ENCODE results near the gene FAM20C.

FAM20C gene

DNA sequence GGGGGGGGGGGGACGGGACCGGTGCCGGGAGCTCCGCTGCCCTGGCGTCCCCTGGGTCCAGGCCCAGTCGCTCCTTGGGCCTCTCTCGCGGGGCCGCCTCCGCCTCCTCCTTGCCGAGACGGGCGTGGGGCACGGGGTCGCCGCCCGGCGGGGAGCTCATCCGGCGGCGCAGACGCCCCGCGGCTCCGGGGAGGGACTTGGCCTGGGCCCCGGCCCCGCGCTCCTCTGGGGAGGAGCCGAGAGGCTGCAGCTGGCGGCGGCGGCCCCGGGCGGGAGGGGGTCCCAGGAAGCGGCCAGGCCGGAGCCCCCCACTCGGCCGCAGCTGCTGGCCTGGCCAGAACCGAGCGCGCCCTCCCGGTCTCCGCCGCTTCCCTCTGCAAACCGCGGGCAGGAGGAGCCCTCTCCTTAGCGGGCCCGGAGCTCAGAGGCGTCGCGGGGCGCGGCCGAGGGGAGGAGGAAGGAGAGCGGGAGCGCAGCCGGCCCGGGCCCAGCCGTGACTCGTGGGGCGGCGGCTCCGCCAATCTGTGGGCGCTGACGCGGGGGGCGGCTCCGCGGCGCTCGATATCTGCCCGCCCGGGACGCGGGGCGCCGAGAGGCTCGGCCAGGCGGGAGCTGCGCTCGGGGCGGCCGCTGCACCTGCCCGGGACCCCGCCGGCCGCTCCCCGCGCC is at the start of gene FAM20C:
FAM20C (plus strand) TSS at position 591 of the 669 bp plus-strand sequence. CDS start 629 bp downstream, outside the sequence.
- DNase-seq = peak; percentile 83

DNA sequence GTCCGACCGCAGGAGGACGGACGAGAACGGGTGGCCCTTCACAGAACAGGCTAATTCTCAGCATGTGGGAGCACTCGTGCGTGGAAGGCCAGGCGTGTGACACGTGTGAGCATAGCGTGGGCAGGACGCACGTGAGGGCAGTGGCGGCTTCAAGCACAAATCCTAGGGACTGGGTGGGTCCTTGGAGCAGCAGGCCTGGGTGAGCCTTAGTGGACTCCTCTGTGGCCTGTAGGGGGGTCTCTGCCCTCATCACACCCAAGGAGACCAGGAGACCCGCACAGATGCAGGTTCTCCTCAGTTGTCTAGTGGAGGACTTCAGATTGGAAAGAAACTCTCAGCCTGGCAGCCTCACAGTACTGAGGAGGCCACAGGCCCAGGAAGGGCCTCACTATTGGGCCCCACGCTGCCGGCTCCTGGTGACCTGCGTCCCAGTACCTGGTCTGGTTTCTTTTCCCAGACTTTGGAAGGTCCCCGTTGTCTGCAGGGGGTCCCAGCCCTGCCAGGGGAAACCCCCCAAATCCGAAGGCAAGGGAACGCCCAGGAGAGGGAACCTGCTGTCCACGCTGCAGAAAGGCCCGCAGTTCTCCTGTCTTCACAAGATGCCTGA is 49.1 kb upstream of the FAM20C start:
- DNase-seq = no peak

DNA sequence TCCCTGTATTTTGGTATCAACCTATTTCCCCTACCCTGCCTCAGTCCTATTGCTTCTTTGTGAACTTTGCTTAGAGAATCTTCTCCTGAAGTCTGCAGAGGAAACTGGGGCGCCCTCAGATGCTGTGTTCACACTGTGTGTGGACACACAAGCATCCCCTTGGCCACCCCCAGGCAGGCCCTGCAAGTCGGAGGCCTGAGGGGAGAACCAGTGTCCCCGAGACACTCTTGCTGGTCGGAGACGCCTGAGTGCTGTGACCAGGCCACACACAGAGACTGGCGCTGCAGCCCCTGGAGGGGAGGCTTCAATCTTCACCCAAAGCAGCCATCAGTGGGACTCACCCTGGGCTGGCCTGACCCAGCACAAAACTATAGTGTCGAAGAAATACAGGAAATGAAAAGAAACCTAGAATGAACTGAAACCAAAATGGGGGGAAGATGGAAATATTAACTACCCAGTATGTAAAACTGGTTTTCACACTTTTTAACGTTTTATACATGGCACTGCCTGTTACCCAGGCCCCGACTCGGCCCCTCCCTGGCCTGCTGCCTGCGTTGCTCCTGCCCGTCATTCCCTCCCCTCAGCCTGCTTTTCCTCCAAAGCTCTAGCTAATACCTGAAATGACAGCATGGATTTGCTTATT is 48.4 kb upstream of the FAM20C start:
- no peak for DNase-seq

DNA sequence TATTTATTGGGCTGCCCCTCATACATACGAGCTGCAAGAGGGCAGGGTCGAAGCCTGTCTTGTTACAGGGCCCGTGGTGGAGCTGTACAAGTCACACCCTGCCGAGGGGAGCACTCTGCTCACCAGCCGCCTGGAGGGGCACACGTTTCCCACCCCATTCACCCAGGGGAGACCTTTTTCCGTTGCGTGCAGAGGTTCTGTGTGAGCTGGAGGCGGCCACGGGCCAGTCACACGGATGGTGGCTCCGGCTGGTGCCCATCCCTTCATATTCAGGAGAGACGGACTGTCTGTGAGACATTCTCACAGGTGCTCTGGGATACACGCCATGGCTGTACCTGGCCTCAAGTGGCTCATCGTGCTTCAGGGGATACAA is 47.9 kb upstream of the FAM20C start:
- DNase-seq = no peak

DNA sequence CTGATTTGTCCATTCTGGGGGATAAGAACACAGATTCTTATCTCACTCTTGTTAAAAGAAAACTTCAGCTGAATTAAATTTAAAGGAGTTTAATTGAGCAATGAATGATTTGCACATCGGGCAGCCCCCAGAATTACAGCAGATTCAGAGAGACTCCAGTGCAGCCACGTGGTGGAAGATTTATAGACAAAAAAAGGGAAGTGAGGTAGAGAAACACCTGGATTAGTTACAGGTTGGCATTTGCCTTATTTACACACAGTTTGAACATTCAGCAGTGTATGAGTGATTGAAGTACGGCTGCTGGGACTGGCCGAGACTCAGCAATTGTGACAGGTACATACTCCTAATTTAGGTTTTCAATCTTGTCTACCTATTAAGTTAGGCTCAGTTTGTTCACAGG is 46.5 kb upstream of the FAM20C start:
- no peak for DNase-seq

DNA sequence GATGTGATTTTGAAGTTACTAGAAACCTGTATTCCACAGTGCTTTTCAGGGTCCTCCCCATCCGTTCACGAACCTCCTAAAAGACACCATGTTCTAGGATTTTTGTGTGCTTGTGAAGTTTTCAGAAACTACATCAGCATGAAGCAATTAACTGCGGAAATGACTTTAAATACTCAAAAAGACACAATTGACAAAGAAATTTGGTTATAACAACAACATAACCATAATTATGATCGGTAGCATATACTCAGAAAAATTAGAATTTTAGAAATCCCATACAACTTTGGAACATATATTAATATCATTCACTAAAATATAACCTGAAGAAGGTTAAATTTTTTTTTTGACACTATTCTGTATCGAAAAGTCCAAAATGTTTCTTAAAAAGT is 43.8 kb upstream of the FAM20C start:
- DNase-seq = peak; percentile 24

DNA sequence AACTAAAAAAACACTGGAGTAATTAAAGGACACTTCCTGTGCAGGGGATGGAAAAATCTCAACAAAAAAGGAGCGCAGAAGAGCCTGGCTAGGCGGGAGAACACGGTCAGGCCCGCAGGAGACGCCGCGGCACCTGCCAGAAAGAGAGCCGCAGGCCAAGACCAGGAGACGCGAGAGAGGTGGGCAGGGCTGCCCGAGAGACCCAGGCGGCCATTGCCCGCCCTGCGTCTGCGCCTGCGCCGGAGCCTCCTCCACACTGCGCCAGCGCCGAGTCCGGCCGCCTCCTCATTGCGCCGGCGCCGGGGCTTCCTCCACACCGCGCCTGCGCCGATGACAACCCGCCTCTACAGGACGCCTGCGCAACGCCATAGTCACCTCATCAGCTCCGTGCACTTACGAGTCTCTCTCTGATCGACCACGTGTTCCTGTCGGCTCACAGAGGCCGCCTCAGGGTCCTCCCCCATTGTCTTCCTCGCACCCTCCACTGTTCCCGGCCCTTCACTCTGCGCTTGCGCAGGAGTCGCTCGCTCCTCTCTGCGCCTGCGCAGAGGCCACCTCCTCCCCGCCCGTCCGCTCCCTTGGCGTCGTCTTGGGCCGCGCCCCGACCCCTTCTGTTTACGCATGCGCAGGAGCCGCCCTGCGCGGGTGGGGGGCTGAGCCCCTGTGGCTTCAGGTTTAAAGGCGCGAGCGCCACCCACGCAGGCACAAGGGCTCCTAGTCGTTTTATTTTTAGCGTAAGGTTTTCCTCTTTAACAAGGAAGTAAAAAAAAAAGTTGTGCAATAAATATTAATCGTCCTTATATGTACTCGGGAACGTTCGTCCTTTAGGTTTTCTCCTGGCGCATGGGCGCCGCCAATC is 43.2 kb upstream of the FAM20C start:
- DNase-seq = peak; percentile 99

DNA sequence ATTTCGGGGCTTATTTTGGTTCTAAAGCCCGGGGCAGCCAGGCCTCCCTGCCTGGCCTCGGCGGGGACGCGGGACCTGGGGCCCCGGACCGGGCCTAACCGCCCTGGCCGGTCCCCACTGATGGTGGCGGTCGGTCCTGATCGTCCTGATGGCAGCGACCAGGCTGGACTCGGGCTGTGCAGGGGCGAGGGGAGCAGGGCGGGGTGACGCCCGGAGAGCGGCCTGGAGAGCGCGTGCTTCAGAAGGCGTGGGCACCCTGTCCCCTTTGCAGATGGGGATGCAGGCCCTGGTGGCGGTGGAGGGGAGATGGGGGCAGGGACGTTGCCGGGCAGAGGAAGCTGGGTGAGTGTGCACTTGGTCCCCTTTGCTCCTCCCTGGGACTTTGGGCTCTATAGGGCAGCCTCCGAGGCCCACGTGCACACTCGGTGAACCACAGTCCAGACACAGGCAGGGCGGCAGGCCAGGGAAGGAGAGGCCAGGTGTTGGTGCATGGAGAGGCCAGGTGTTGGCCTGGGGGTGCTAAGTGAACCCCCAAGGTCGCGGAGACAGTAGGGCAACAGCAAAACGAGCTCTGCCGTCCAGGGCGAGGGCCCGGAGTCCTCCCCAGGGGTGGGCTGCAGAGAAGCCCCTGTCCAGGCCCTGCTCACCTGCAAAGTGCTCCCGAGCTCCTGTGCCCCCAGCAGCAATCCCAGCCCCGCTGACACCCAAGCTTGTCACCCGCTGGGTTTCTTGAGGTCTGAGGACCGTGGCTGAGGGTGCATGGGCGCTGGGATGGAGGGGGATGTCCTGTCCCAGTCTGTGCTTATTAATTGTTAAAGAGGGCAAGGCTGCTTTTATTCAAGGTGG is 42.4 kb upstream of the FAM20C start:
- DNase-seq = peak; percentile 75

DNA sequence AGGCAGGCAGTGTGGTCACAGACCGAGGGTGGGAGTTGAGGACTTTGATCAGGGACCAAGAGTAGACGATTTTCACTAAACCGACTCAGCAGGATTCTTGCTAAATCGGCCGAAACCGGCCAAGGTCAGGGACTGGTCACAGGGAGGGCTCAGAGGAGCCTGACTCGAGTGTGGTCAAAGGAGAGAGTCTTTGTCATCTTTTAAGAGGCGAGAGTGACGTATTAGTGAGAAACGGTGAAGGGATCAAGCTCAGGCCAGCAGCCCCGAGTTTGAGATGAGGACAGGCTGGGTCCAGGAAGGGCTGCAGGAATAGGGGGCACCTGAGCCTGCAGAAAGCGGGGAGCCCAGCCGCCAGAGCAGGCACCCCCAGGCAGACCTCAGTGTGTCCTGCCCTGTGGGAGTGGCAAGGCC is 41.6 kb upstream of the FAM20C start:
- no peak for DNase-seq

DNA sequence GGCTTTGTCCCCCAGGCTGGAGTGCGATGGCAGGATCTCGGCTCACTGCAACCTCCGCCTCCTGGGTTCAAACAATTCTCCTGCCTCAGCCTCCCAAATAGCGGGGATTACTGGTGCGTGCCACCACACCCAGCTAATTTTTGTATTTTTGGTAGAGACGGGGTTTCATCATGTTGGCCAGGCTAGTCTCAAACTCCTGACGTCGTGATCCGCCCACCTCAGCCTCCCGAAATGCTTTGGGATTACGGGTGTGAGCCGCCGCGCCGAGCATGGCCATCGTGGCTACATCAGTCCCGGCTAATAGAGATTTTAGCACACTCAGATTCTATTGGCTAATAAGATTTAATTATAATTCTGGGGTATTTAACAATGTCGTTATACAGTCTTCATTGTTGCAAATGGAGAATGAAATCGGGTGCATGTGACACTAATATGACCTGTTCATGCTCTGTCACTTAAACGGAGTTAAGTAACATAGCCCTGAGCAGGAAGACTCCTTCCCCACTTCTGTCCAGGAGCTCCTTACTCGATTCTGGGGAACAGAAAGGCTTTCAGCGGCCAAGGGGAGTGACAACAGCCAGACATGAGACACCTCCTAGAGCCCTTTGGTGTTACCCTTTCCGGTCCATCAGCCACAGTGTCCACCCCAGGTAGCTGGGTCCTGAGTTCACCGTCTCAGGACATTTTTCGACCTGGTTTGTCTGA is 40.9 kb upstream of the FAM20C start:
- DNase-seq = no peak

DNA sequence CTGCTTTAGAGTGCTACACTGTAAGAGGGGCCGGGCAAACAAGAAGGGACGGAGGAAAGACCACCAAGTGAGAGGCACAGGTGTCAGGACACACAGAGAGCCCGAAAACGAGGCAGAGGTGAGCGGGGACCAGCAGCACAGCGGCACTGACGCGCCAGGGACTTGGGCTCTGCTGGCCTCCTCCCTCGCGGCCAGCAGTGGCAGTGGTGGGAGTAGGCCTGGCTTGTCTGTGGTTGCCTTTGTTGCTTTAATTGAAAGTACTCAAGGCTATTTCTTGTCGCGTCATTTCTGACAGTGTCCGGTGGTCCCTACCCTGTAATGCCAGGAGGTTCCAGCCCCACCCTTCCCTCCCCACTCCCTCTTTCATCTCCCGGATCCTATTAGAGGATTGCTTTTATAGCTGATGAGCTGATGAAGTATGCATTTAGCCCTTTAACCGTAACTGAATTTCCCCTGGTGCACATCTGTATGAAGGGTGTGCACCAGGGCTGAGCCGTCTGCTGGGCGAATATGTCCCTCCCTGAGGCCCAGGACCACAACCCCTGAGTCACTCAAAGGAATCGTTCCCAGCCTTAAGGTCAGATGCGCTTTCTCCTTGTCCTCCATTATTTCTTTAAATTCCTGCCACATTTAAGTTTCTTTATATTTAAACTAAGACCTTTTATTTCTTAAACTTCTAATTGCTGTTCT is 39.5 kb upstream of the FAM20C start:
- DNase-seq = no peak

DNA sequence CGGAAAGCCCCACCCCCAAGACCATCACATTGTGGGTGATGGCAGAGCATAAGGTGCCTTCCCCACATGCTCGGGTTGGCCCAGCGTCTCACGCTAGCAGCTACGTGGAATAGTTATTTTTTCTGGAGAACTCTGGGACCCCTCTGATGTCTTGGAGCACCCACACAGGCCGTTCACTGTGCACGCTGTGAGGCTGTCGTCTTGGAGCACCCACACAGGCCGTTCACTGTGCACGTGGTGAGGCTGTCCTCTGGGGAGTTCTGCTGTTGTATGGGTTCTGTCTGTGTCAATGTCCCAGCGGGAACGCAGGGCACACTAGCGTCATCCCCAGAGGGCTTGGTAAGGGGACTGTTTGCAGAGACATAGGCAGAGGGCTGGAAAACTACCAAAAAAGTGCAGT is 38.8 kb upstream of the FAM20C start:
- no peak for DNase-seq

DNA sequence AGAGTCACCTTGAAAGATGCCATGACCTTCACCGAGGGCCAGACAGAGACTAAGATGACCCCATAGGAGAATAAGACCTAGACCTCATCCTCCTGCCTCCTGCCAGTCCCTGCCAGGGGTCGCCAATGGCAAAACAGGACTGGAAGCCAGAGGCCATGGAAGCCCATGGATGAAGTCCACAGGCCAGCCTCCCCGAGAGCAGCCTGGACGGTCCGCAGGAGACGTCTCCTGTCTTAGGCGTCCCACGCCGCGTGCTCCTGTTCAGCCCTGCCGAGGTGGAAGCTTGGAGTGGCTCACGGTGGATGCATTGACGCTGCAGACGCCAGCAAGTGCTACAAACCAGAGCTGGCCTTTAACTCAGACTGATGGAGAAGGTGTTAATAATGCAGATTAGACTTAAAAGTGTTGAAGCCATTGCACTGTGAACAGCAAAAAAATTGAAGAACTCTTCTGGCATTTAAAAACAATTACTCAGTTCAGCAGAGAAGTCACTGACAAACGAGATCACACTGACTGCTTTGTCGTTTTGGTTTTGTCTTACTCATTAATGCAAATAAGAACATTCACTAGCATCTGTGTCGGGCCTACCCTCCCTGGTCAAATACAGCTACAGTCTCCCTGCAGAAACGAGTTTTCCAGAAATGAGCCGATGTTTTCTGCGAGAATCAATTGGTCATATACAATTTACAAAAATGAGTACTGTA is 38.1 kb upstream of the FAM20C start:
- DNase-seq = no peak

DNA sequence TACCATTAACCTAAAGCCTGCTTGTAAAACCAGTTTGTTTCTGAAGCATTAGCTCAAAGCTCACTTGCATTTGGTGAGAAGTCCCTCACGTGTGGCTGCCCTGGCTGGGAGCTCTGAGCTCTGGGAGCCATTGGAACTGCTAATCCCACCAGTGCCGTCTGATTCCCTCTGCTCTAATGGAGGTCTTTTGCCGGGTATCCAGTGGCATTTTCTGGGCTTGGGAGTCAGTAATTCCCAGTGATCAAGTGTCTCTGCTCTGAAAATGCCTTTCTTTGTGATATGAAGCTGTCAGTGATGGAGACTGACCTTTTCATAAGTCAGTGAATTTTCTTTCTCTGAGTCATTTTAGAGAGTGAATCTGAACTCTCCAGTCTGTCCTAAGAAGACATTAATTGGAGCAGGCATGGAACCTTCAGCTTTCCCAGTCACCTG is 36.9 kb upstream of the FAM20C start:
- no peak for DNase-seq

DNA sequence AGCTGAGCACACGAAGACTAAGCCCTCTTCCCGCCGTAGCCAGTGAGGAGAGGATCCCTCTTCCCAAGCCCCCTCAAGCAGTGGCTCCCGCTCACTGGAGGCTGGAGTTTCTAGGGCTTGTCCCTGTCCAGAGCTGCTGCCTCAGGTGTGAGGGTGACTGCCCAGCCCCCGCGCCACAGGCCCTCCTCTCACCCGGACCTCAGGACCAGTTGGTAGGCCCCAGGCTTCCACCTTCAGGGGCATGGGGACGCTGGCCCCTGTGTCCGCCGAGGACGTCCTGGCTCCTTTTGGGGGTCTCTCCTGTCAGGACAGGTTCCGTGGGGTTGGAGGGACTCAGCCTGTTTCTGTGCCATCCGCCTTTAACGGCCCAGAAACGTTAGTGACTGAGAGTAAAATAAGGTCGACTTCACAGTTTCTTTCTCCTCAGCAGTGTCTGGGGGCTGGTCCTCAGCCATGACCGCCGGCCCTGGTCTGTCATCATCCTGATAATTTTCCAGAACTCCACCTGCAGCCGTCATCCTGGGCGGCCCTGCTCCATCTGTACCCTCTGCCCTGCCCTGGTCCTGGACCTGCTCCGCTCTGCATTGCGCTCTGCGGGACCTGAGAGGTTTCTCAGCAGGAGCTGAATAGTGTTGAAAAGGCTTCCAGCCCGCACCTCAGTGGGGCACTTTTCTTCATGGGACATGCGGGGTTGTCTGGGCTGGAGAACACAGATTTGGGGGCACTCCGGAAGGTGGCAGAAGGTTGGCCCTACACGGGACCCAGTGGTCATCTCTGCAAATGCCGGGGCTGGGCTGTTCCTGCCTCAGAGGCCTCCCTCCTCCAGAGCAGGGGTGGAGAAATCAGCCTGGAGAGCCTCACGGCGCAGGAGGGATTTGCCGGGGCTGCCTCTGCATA is 36.0 kb upstream of the FAM20C start:
- no peak for DNase-seq

DNA sequence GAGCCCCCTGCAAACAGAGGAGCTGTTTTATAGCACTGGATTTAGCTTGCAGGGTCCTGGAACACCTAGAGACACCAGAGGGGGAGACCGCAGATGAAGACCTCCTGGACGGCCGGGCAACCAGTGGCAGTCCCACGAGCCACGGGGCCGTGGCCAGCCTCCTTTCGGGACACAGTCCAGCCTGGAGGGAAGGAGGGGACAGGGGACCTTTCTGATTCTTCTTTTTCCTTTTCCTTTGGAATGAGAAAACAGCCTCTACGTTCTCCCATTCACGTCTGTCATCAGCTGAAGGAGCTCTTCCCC is 35.4 kb upstream of the FAM20C start:
- DNase-seq = no peak

DNA sequence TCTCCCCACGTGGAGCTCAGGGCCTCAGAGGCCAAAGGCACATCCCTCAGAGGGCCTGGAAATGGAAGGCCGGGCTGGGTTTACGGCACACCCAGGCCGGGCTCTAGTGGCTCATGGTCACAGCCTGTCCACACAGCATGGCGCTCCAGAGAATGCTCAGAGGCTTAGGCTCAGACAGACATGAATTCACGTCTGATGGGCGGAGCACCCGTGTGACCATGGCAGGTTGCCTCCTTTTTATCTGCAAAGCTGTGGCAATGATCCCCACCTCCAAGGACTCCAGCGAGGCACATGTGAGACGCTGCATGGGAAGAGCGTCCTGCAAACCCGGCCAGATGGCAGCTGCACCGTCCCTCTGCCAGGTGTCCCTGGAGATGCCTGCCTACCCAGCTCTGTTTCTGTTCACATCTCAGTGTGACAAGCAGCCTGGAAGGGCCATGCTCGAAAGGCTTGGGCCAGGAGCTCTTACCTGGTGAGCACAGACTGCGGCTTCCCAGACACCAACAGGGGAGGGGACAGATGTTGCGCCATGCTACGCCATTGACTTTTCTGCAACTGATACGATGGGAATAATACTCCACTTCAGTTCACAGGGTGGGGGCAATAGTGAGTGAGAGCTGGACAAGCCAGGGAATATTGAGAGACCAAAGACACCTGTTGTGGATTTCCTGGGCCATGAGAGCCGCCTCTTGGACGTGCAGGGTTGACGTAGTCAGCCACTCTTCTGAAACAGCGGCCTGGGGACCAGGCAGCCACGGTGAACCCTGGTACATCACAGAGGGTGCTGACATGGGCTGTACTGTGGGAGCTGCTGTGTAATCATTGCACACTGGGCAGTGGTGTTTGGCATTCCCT is 34.4 kb upstream of the FAM20C start:
- DNase-seq = no peak

DNA sequence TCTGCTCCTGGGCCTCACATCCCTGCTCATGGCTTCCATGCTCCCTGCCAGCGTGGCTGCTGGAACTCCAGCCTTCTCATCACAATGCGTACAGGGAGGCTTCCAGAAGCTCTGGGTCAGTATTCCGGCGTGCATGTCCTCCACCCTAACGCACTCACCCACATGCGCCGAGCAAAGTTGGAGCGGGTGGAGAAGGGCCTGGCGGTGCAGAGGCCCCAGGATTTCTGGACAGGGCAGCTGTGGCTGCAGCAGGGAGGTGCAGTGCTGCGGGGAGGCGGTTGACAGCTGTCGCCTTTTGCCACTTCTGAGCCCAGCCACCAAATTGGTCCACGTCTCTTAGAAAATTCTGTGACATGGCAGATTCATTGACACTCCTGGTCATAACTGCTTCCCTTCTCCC is 33.6 kb upstream of the FAM20C start:
- no peak for DNase-seq

Measured in hematopoietic multipotent progenitor cell treated with erythropoietin and hydrocortisone succinate and interleukin-3 and kit ligand, for 4 days (in vitro differentiated cells).